Osteoblast (primary cell): Measurements from ENCODE around the gene FHIT. TPM values are rescaled to one million over a fixed set of nuclear protein-coding genes. Genes with fewer than 3 reads are reported as not detected.

Experiments
- DNase-seq: peaks from one replicate; pipeline ENCODE4 v3.0.0; 2011; ENCODE audit warnings: low spot score, mixed read lengths; ENCODE audit not compliant: insufficient read length; ENCODE audit errors: missing footprints
- H2AFZ ChIP-seq: 2 replicates; pipeline ENCODE4 v1.6.0; 2011; ENCODE audit warnings: mild to moderate bottlenecking, low read length
- H3K27ac ChIP-seq: 2 replicates; pipeline ENCODE4 v1.5.1; 2011; ENCODE audit warnings: mild to moderate bottlenecking, low read depth, low read length, moderate library complexity
- H3K27me3 ChIP-seq: 2 replicates; pipeline ENCODE4 v1.6.0; 2012; ENCODE audit warnings: mild to moderate bottlenecking, control low read depth, inconsistent platforms, low read length, moderate library complexity; ENCODE audit not compliant: insufficient read depth
- H3K36me3 ChIP-seq: 2 replicates; pipeline ENCODE4 v1.5.1; 2011; ENCODE audit warnings: mild to moderate bottlenecking, low read length, control low read depth, moderate library complexity; ENCODE audit not compliant: insufficient read depth
- H3K4me1 ChIP-seq: 2 replicates; pipeline ENCODE4 v1.5.1; 2011; ENCODE audit warnings: mild to moderate bottlenecking, low read length, control low read depth, moderate library complexity; ENCODE audit not compliant: insufficient read depth
- H3K4me2 ChIP-seq: 2 replicates; pipeline ENCODE4 v1.6.0; 2011; ENCODE audit warnings: mild to moderate bottlenecking, low read length; ENCODE audit not compliant: insufficient read depth
- H3K4me3 ChIP-seq: fragments of 200-600 bp; sonication (generic); 3 replicates; pipeline ENCODE4 v1.5.1; 2012; ENCODE audit warnings: mild to moderate bottlenecking, low read length, inconsistent platforms; ENCODE audit not compliant: insufficient read depth
- H3K79me2 ChIP-seq: 2 replicates; pipeline ENCODE4 v1.6.0; 2012; ENCODE audit warnings: mild to moderate bottlenecking, low read length, control low read depth, inconsistent platforms; ENCODE audit not compliant: insufficient read depth
- H3K9me3 ChIP-seq: 2 replicates; pipeline ENCODE4 v1.5.1; 2011; ENCODE audit warnings: low read depth, low read length, control low read depth
- H4K20me1 ChIP-seq: 2 replicates; pipeline ENCODE4 v1.6.0; 2012; ENCODE audit warnings: mild to moderate bottlenecking, low read length, control low read depth; ENCODE audit not compliant: insufficient read depth
- CTCF ChIP-seq: IDR thresholded peaks from 2 replicates; pipeline ENCODE4 v1.5.1; 2011; ENCODE audit warnings: mild to moderate bottlenecking, low read depth, low read length, moderate library complexity; ENCODE audit errors: extremely low read depth
- total RNA-seq: library from RNA; depleted of rRNA; stranded (reverse); fragments of >200 nt; gene quantifications from 2 replicates; pipeline ENCODE4 v1.2.3, GENCODE V29; 2012

FHIT gene
- total RNA-seq, 1 donor: 3.3 TPM

- Histone ChIP-seq H4K20me1 (no peaks in the 10 kb centered on the region), H2AFZ (no peak overlapping the region), H3K4me2 (no peak overlapping the region), H3K27ac (no peak overlapping the region), H3K79me2 (no peaks in the 10 kb centered on the region), H3K36me3 (no peaks in the 10 kb centered on the region), H3K27me3 (no peaks in the 10 kb centered on the region), H3K4me3 (no peak overlapping the region), H3K4me1 (no peaks in the 10 kb centered on the region), H3K9me3 (no peaks in the 10 kb centered on the region)
- no peak for TF ChIP-seq CTCF
- no peak for DNase-seq
Observed at GRCh38 chr3:60393946-60394345, 857.3 kb downstream of the FHIT start.

GRCh38 chr3:60392501-60392900 lies 858.8 kb downstream of the FHIT start:
- Histone ChIP-seq H3K9me3 (no peaks in the 10 kb centered on the region), H2AFZ (no peak overlapping the region), H4K20me1 (no peaks in the 10 kb centered on the region), H3K4me3 (no peak overlapping the region), H3K36me3 (no peaks in the 10 kb centered on the region), H3K27ac (no peak overlapping the region), H3K27me3 (no peaks in the 10 kb centered on the region), H3K4me2 (no peak overlapping the region), H3K79me2 (no peaks in the 10 kb centered on the region), H3K4me1 (no peaks in the 10 kb centered on the region)
- TF ChIP-seq CTCF: no peak
- no peak for DNase-seq

- H4K20me1 ChIP-seq: no peaks in the 10 kb centered on the region
- no peaks in the 10 kb centered on the region for H3K4me1 ChIP-seq
- H3K79me2 ChIP-seq: no peaks in the 10 kb centered on the region
- H3K27me3 ChIP-seq: no peaks in the 10 kb centered on the region
- H2AFZ ChIP-seq: no peak overlapping the region
- no peak overlapping the region for H3K27ac ChIP-seq
- H3K4me3 ChIP-seq: no peak overlapping the region
- TF ChIP-seq CTCF: no peak
- no peak overlapping the region for H3K4me2 ChIP-seq
- no peak for DNase-seq
- H3K9me3 ChIP-seq: no peaks in the 10 kb centered on the region
- no peaks in the 10 kb centered on the region for H3K36me3 ChIP-seq
Observed at GRCh38 chr3:60391292-60391691, 860.0 kb downstream of the FHIT start.

GRCh38 chr3:60388731-60389130 lies 862.5 kb downstream of the FHIT start:
- no peak for DNase-seq
- Histone ChIP-seq H3K4me1 (no peaks in the 10 kb centered on the region), H3K27me3 (no peaks in the 10 kb centered on the region), H3K79me2 (no peaks in the 10 kb centered on the region), H4K20me1 (no peaks in the 10 kb centered on the region), H2AFZ (no peak overlapping the region), H3K4me2 (no peak overlapping the region), H3K27ac (no peak overlapping the region), H3K36me3 (no peaks in the 10 kb centered on the region), H3K4me3 (no peak overlapping the region), H3K9me3 (no peaks in the 10 kb centered on the region)
- no peak for TF ChIP-seq CTCF
